ENCODE data around the gene SPATA31C2.
"Not testable (repeated sequence)": the region's sequence is repeated elsewhere in the genome, so short reads cannot be mapped to it uniquely, and the experiment has no call there.

Gene SPATA31C2

DNA sequence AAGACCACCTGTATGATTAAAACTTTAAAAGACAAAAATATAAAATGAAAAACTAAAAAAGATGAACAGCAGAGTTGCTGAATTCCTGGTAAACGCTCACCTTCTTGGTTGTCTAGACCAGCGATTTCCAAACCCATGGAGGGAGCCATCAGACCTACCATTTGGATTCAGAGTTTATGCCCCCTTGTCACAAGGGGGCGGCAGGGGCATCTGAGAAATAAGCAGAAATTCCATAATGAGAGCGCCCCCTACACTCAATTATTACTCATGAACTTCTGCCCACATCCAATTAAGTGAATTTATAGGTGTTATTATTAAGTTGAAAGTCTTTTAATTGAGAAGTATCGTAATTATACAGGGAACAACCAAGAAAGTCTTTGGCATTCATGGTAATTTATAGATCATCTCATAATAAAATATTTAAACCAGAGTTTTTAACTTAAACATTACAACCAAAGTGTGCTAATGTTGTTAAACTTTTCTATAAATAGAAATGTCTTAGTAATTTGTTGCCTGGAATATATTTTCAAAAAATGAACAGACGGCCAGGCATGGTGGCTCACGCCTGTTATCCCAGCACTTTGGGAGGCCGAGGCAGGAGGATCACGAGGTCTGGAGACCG is 35.2 kb upstream of the SPATA31C2 start:
- H3K9me3 ChIP-seq (ENCODE audit: control insufficient read depth in 1 of 2, low read length in 2 of 2), result no peaks in the 10 kb centered on the region
- peaks cover 0 to 2% of the 10 kb centered on the region in 2 donors for H3K4me1 ChIP-seq (ENCODE audit: control insufficient read depth in 1 of 2, insufficient read depth in 2 of 2, low read length in 2 of 2)
- no peak overlapping the region for H3K4me3 ChIP-seq (ENCODE audit: low read depth in 1 of 2, low read length in 2 of 2)
- no peaks in the 10 kb centered on the region for H3K36me3 ChIP-seq (ENCODE audit: control insufficient read depth in 1 of 2, insufficient read depth in 2 of 2, low read length in 2 of 2)
- no peak overlapping the region for H3K27ac ChIP-seq (ENCODE audit: low read length)
- H3K27me3 ChIP-seq (ENCODE audit: low read depth, low read length), result no peaks in the 10 kb centered on the region

DNA sequence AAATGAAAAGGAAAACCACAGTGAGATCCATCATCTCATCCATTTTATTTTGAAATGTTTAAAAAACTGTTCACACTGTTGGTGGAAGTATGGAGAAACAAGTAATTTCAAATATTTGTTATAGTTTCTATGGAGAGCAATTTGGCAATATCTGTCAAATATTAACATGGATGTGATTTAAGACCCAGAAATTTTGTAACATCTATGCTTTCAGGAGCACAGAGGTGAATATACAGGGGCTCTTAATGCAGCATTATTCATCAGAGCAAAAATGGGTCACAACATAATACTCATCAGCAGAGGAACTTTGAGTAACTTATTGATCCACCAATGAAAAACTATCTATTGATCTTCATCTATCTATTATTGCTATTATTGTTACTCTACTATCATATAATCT is 31.4 kb upstream of the SPATA31C2 start:
- no peaks in the 10 kb centered on the region for H3K9me3 ChIP-seq (ENCODE audit: control insufficient read depth in 1 of 2, low read length in 2 of 2)
- H3K4me1 ChIP-seq (ENCODE audit: control insufficient read depth in 1 of 2, insufficient read depth in 2 of 2, low read length in 2 of 2), result no peaks in the 10 kb centered on the region
- H3K36me3 ChIP-seq (ENCODE audit: control insufficient read depth in 1 of 2, insufficient read depth in 2 of 2, low read length in 2 of 2), result no peaks in the 10 kb centered on the region
- no peak overlapping the region for H3K27ac ChIP-seq (ENCODE audit: low read length)
- H3K27me3 ChIP-seq (ENCODE audit: low read depth, low read length), result no peaks in the 10 kb centered on the region
- no peak overlapping the region for H3K4me3 ChIP-seq (ENCODE audit: low read depth in 1 of 2, low read length in 2 of 2)

DNA sequence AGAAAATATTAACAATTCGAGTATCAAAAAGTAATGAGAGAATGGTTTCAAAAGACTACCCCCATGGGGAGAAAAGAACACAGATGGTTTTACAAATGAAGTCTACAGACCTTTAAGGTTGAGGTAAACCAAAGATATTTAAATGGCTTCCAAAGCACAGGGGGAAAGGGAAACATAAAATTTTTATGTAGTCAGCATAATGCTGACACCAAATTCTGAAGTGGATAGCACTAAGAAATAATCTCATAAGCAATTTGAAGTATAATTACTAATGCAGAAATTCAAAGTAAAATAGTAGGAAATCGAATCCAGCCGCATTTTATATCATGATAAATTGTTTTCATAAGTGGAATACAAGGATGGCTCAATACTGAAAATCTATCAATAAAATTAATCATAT is 30.3 kb upstream of the SPATA31C2 start:
- Histone ChIP-seq H3K4me1 (ENCODE audit: control insufficient read depth in 1 of 2, insufficient read depth in 2 of 2, low read length in 2 of 2) (no peaks in the 10 kb centered on the region), H3K27me3 (ENCODE audit: low read depth, low read length) (no peaks in the 10 kb centered on the region), H3K27ac (ENCODE audit: low read length) (no peak overlapping the region), H3K9me3 (ENCODE audit: control insufficient read depth in 1 of 2, low read length in 2 of 2) (no peaks in the 10 kb centered on the region), H3K36me3 (ENCODE audit: control insufficient read depth in 1 of 2, insufficient read depth in 2 of 2, low read length in 2 of 2) (no peaks in the 10 kb centered on the region), H3K4me3 (ENCODE audit: low read depth in 1 of 2, low read length in 2 of 2) (no peak overlapping the region)

DNA sequence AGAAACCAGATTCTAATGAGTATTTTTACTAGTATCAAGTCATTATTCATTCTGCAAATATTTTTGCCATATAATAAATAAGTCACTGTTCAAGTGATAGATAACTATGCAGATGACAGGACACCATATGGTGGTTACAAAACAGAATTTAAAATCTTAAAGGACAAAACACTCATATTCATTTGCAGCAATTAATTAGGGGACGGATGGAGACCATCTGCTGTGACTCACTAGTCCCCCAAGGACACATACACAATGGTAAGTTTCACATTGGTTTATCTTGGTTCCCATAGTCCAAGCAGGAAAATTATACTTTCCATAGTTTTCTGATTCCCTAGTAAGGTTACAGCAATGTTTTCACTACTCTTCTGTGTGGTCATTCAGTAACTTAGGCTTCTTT is 28.4 kb upstream of the SPATA31C2 start:
- no peak overlapping the region for H3K4me3 ChIP-seq (ENCODE audit: low read depth in 1 of 2, low read length in 2 of 2)
- no peaks in the 10 kb centered on the region for H3K9me3 ChIP-seq (ENCODE audit: control insufficient read depth in 1 of 2, low read length in 2 of 2)
- H3K27ac ChIP-seq (ENCODE audit: low read length), result no peak overlapping the region
- no peaks in the 10 kb centered on the region for H3K4me1 ChIP-seq (ENCODE audit: control insufficient read depth in 1 of 2, insufficient read depth in 2 of 2, low read length in 2 of 2)
- no peaks in the 10 kb centered on the region for H3K27me3 ChIP-seq (ENCODE audit: low read depth, low read length)
- no peaks in the 10 kb centered on the region for H3K36me3 ChIP-seq (ENCODE audit: control insufficient read depth in 1 of 2, insufficient read depth in 2 of 2, low read length in 2 of 2)

DNA sequence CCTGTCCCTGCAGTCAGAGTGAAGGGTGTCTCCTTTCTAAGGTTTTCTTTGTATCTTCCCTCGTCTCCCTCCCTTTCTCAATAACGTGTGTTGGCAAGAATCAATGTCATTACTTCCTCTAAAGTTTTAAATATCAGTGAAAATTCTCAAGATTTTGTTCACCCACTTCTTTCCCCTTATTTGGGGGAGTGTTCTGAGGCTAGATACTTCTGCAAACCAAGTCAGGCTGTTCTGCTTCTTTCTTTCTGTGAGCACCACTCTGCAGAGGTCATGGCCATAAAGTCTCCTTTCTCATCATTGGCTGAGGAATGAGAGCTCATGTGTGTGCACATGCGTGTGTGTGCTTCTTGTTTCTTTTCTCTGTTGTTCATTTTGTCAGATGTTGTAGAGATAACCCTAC is 26.6 kb upstream of the SPATA31C2 start:
- Histone ChIP-seq H3K9me3 (ENCODE audit: control insufficient read depth in 1 of 2, low read length in 2 of 2) (no peaks in the 10 kb centered on the region), H3K4me3 (ENCODE audit: low read depth in 1 of 2, low read length in 2 of 2) (no peak overlapping the region), H3K4me1 (ENCODE audit: control insufficient read depth in 1 of 2, insufficient read depth in 2 of 2, low read length in 2 of 2) (no peaks in the 10 kb centered on the region), H3K27ac (ENCODE audit: low read length) (no peak overlapping the region), H3K27me3 (ENCODE audit: low read depth, low read length) (no peaks in the 10 kb centered on the region), H3K36me3 (ENCODE audit: control insufficient read depth in 1 of 2, insufficient read depth in 2 of 2, low read length in 2 of 2) (no peaks in the 10 kb centered on the region)

DNA sequence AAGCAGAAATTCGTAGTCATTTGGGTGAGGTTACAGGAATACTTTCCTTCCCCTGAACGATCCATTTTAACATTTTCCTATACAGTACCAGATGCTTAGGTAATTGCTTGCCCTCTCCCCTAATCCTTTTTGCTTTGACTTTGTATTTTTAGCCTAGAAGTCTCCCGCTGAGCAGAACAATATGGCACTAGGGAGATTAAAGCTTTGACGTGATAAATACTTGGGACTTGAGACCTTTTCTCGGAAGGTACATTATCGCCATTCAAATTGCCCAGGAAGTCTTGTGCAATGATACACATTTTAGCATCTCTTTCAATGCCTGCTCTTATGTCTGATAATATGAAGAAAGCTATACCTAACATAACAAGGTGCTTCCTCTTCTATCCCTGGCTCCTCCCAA is 22.9 kb upstream of the SPATA31C2 start:
- Histone ChIP-seq H3K36me3 (ENCODE audit: control insufficient read depth in 1 of 2, insufficient read depth in 2 of 2, low read length in 2 of 2) (no peaks in the 10 kb centered on the region), H3K4me1 (ENCODE audit: control insufficient read depth in 1 of 2, insufficient read depth in 2 of 2, low read length in 2 of 2) (no peaks in the 10 kb centered on the region), H3K27ac (ENCODE audit: low read length) (no peak overlapping the region), H3K4me3 (ENCODE audit: low read depth in 1 of 2, low read length in 2 of 2) (no peak overlapping the region), H3K27me3 (ENCODE audit: low read depth, low read length) (no peaks in the 10 kb centered on the region), H3K9me3 (ENCODE audit: control insufficient read depth in 1 of 2, low read length in 2 of 2) (no peaks in the 10 kb centered on the region)

DNA sequence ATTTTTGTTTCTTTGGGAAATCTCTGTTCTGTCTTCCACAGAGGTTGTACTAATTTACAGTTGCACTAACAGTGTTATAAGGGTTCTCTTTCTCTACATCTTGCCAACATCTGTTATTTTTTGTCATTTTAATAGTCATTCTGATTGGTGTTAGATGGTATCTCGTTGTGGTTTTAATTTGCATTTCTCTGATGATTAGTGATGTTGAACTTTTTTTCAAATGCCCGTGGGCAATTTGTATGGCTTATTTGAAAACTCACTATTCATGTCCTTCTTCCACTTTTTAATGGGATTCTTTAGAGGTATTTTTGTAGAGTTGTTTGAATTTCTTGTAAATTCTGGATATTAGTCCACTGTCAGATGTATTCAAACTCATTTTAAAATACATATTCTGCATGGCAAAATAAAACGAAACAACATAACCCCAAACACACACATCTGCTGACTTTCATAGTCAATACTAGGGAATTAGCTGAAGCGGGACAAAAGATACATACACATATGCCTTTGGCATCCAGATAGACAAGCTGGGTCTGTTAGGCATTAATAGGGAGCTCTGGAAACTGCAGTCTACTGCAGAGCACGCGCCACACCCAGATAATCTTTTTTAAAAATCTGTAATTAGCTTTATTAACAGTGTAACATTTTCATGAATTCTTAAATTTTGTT is 5.8 kb upstream of the SPATA31C2 start:
- H3K36me3 ChIP-seq (ENCODE audit: control insufficient read depth in 1 of 2, insufficient read depth in 2 of 2, low read length in 2 of 2), result no peaks in the 10 kb centered on the region
- no peak overlapping the region for H3K4me3 ChIP-seq (ENCODE audit: low read depth in 1 of 2, low read length in 2 of 2)
- no peaks in the 10 kb centered on the region for H3K9me3 ChIP-seq (ENCODE audit: control insufficient read depth in 1 of 2, low read length in 2 of 2)
- no peaks in the 10 kb centered on the region for H3K27me3 ChIP-seq (ENCODE audit: low read depth, low read length)
- no peaks in the 10 kb centered on the region for H3K4me1 ChIP-seq (ENCODE audit: control insufficient read depth in 1 of 2, insufficient read depth in 2 of 2, low read length in 2 of 2)
- no peak overlapping the region for H3K27ac ChIP-seq (ENCODE audit: low read length)

DNA sequence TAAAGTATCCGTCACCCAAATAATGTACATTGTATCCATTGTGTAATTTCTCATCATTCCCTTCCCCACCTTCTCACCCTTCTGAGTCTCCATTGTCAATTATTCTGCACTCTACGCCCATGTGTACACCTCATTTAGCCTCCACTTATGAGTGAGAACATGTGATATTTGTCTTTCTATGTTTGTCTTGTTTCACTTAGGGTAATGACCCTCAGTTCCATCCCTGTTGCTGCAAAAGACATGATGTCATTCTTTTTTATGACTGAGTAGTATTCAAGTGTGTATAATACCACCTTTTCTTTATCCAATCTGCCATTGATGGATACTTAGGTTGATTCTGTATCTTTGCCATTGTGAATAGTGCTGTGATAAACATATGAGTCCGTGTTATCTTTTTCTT is 4.9 kb upstream of the SPATA31C2 start:
- no peaks in the 10 kb centered on the region for H3K9me3 ChIP-seq (ENCODE audit: control insufficient read depth in 1 of 2, low read length in 2 of 2)
- H3K27me3 ChIP-seq (ENCODE audit: low read depth, low read length), result no peaks in the 10 kb centered on the region
- no peaks in the 10 kb centered on the region for H3K36me3 ChIP-seq (ENCODE audit: control insufficient read depth in 1 of 2, insufficient read depth in 2 of 2, low read length in 2 of 2)
- H3K4me1 ChIP-seq (ENCODE audit: control insufficient read depth in 1 of 2, insufficient read depth in 2 of 2, low read length in 2 of 2), result no peaks in the 10 kb centered on the region
- no peak overlapping the region for H3K4me3 ChIP-seq (ENCODE audit: low read depth in 1 of 2, low read length in 2 of 2)
- H3K27ac ChIP-seq (ENCODE audit: low read length), result no peak overlapping the region

DNA sequence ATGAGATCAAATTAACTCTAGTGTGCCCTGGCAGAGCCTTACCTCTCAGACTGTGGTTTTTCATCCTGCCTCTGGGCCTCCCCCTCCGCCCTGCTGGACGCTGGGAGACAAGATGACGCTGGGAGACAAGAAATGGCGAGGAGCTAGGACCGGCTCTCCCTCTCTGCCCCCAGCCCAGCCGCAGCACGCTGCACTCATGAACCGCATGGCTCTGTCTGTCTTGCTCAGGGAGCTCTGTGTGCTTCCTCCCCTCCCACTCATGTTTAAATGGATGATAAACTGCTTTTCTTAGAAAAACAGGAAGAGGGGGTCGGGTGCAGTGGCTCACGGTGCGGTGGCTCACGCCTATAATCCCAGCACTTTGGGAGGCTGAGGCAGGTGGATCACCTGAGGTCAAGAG is 4.7 kb downstream of the SPATA31C2 start:
- not testable (repeated sequence) for H3K36me3 ChIP-seq (ENCODE audit: control insufficient read depth in 1 of 2, insufficient read depth in 2 of 2, low read length in 2 of 2); H3K4me3 ChIP-seq (ENCODE audit: low read depth in 1 of 2, low read length in 2 of 2); H3K27me3 ChIP-seq (ENCODE audit: low read depth, low read length); H3K27ac ChIP-seq (ENCODE audit: low read length); H3K4me1 ChIP-seq (ENCODE audit: control insufficient read depth in 1 of 2, insufficient read depth in 2 of 2, low read length in 2 of 2); H3K9me3 ChIP-seq (ENCODE audit: control insufficient read depth in 1 of 2, low read length in 2 of 2)

DNA sequence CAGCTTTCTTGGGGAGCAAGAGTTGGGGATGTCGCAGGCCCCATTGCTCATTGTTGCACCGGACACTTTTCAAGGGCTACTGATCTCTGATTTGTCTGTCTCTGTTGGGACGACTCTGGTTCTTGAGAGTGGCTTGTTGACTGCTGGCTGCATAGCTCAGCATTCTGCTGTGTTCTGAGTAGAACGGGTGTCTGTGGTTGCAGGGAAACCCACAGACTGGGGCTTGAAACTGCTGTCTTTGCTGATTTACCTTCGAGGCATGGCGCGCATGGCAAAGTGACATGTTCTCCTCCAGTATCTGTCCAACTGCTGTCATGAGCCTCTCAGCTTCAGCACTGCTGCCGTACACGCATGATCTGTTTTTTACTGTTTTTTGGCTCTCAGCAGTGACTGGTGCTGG is 8.7 kb downstream of the SPATA31C2 start:
- H3K27me3 ChIP-seq (ENCODE audit: low read depth, low read length); H3K9me3 ChIP-seq (ENCODE audit: control insufficient read depth in 1 of 2, low read length in 2 of 2); H3K36me3 ChIP-seq (ENCODE audit: control insufficient read depth in 1 of 2, insufficient read depth in 2 of 2, low read length in 2 of 2); H3K4me3 ChIP-seq (ENCODE audit: low read depth in 1 of 2, low read length in 2 of 2); H3K27ac ChIP-seq (ENCODE audit: low read length); H3K4me1 ChIP-seq (ENCODE audit: control insufficient read depth in 1 of 2, insufficient read depth in 2 of 2, low read length in 2 of 2): not testable (repeated sequence)

DNA sequence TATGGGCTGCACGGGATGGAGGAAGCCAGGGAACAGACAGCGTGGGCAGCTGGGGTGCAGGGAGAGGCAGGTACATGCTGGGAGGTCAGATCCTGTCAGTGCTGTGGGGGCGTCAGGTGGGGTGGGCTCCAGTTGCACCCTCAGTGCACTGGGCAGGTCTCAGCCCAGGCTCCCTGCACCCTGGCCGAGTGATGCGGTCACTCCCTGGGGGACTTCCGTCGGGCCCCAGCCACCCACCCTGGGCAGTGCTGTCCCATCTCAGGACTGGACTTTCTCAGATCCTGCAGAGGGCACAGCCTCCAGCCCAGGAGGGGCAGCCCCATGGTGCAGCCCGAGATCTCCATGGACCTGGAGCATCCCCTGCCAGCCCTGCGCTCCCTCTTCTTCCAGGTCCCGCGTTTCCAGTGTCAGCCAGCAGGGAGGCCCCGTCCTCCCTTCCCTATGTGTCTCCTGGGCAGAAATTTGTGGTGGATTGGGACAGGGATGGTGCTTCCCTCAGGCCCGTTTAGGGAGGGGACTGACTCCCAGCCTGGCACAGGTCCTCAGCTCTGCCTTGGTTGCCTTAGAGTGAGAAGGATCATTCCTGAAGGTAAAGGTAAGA is 10.5 kb downstream of the SPATA31C2 start:
- not testable (repeated sequence) for H3K4me1 ChIP-seq (ENCODE audit: control insufficient read depth in 1 of 2, insufficient read depth in 2 of 2, low read length in 2 of 2); H3K9me3 ChIP-seq (ENCODE audit: control insufficient read depth in 1 of 2, low read length in 2 of 2); H3K27me3 ChIP-seq (ENCODE audit: low read depth, low read length)

DNA sequence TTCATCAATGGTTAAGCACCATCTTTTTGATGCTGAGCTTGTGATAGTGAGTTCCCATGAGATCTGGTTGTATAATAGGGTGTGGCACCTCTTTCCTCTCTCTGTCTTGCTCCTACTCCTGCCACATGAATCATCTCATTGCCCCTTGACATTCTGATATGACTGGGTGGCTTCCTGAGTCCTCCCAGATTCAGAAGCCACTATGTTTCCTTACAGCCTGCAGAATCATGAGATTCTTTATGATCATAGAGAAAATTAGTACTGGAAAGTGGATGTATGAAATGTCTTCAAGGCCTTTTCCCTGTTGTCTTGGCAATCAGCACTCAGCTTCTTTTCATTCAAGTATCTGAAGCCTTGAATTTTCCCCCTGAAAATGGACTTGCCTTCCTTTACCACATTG is 14.9 kb downstream of the SPATA31C2 start:
- not testable (repeated sequence) for H3K4me1 ChIP-seq (ENCODE audit: control insufficient read depth in 1 of 2, insufficient read depth in 2 of 2, low read length in 2 of 2); H3K27ac ChIP-seq (ENCODE audit: low read length); H3K36me3 ChIP-seq (ENCODE audit: control insufficient read depth in 1 of 2, insufficient read depth in 2 of 2, low read length in 2 of 2); H3K4me3 ChIP-seq (ENCODE audit: low read depth in 1 of 2, low read length in 2 of 2); H3K27me3 ChIP-seq (ENCODE audit: low read depth, low read length); H3K9me3 ChIP-seq (ENCODE audit: control insufficient read depth in 1 of 2, low read length in 2 of 2)

More for the DNA sequence above, 10.5 kb downstream of the SPATA31C2 start:
- not testable (repeated sequence) for H3K36me3 ChIP-seq (ENCODE audit: control insufficient read depth in 1 of 2, insufficient read depth in 2 of 2, low read length in 2 of 2); H3K27ac ChIP-seq (ENCODE audit: low read length); H3K4me3 ChIP-seq (ENCODE audit: low read depth in 1 of 2, low read length in 2 of 2)
